ENCODE results near the gene ZBTB47.

DNA sequence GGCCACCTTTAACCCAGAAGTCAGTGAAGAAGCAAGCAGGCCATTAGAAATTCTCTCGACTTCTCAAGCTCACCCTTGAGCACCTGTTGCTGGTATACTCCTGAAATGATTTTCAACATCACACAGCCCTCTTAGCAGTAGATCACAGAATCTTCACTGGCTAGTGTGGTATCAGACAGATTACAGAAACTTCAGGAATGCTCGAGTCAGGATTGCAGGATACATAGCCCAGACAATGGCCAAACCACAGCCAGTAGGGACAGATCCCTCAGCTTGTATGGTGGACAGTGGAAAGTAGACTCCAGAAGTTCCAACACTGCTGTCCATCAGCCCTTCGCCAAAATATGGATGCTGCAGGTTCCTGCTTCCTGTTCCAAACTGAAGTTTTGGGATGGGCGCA, 27.3 kb downstream of the ZBTB47 start:
- TF ChIP-seq, protein P1, sequence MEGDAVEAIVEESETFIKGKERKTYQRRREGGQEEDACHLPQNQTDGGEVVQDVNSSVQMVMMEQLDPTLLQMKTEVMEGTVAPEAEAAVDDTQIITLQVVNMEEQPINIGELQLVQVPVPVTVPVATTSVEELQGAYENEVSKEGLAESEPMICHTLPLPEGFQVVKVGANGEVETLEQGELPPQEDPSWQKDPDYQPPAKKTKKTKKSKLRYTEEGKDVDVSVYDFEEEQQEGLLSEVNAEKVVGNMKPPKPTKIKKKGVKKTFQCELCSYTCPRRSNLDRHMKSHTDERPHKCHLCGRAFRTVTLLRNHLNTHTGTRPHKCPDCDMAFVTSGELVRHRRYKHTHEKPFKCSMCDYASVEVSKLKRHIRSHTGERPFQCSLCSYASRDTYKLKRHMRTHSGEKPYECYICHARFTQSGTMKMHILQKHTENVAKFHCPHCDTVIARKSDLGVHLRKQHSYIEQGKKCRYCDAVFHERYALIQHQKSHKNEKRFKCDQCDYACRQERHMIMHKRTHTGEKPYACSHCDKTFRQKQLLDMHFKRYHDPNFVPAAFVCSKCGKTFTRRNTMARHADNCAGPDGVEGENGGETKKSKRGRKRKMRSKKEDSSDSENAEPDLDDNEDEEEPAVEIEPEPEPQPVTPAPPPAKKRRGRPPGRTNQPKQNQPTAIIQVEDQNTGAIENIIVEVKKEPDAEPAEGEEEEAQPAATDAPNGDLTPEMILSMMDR (conservative IDR thresholded peaks at IDR 0.05; ENCODE audit: low read length) = no peak
- TF ChIP-seq EZH2phosphoT487 (IDR thresholded peaks at IDR 0.05; ENCODE audit: borderline replicate concordance) = no peak

All from Loucy (cell line).